Esophagus (tissue), 2 donors: ENCODE data around the gene TENM4. TPM values are rescaled to one million over a fixed set of nuclear protein-coding genes. Genes with fewer than 3 reads are reported as not detected.

ENCODE experiments used
- H3K27ac ChIP-seq, 2 donors: one replicate each; pipeline ENCODE4 v1.5.1; 2013; ENCODE audit warnings: low read depth in 2 of 2, mild to moderate bottlenecking in 2 of 2, inconsistent platforms in 1 of 2, low read length in 1 of 2, moderate library complexity in 1 of 2
- H3K27me3 ChIP-seq, 2 donors: one replicate each; pipeline ENCODE4 v1.6.1; 2013; ENCODE audit warnings: low read length in 2 of 2, control low read depth in 1 of 2, mild to moderate bottlenecking in 1 of 2; ENCODE audit not compliant: insufficient read depth in 2 of 2, control insufficient read depth in 1 of 2
- H3K36me3 ChIP-seq, 2 donors: one replicate each; pipeline ENCODE4 v1.6.1; 2013; ENCODE audit warnings: low read length in 1 of 2; ENCODE audit not compliant: control insufficient read depth in 2 of 2, insufficient read depth in 2 of 2
- H3K4me1 ChIP-seq, 2 donors: one replicate each; pipeline ENCODE4 v1.6.1; 2013; ENCODE audit warnings: low read length in 1 of 2; ENCODE audit not compliant: control insufficient read depth in 2 of 2, insufficient read depth in 2 of 2
- H3K4me3 ChIP-seq, 2 donors: one replicate each; pipeline ENCODE4 v1.5.1; 2013; ENCODE audit warnings: low read length in 2 of 2, mild to moderate bottlenecking in 2 of 2, low read depth in 1 of 2, moderate library complexity in 1 of 2
- H3K9me3 ChIP-seq, 2 donors: one replicate each; pipeline ENCODE4 v1.6.1; 2013; ENCODE audit warnings: mild to moderate bottlenecking in 2 of 2, low read depth in 1 of 2, low read length in 1 of 2, moderate library complexity in 1 of 2; ENCODE audit not compliant: control insufficient read depth in 2 of 2, insufficient read depth in 1 of 2
- WGBS, 2 donors: extraction: QIAGEN DNeasy Blood & Tissue Kit; methylation state at CpG; one replicate each; pipeline ENCODE4 v1.1.7; 2013; 5-methylcytosine and 5-hydroxymethylcytosine counted together
- polyA plus RNA-seq, 2 donors: library from polyadenylated mRNA; stranded (reverse); fragments of 200-250 nt; gene quantifications; one replicate each; pipeline ENCODE4 v1.2.3, GENCODE V29; 2013
- donor health status: healthy with polysubstance abuse.
- donor health status: Bipolar disorder and iron deficiency.

The TENM4 gene
- polyA plus RNA-seq, 2 donors, result 1.3 to 4.1 TPM

DNA sequence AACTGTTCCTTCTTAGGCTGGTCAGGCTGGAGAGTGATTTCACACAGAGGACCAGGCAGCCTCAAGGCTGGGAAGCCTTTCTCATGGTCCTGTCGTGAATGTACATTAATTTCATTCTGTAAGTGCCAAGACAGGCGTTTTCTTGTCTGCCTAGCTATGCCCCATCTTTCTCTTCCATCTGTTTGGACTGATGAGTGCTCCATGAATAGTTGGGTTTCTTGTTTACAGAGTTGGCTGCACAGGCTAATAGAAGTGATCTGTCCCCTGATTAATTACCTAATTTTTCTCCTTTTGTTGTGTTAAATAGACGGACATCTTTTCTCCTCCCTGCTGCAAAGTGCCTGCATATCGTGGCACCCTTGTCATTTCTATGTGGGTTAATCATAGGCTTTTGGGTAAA lies 730.4 kb downstream of the TENM4 start:
- no peaks in the 10 kb centered on the region for H3K36me3 ChIP-seq
- H3K4me1 ChIP-seq, result no peaks in the 10 kb centered on the region
- no peaks in the 10 kb centered on the region for H3K27me3 ChIP-seq
- H3K27ac ChIP-seq, result no peak overlapping the region
- WGBS, 2 donors, result 67 to 74% methylated on average over 4 of the region's 4 CpGs
- no peak overlapping the region for H3K4me3 ChIP-seq
- no peaks in the 10 kb centered on the region for H3K9me3 ChIP-seq

DNA sequence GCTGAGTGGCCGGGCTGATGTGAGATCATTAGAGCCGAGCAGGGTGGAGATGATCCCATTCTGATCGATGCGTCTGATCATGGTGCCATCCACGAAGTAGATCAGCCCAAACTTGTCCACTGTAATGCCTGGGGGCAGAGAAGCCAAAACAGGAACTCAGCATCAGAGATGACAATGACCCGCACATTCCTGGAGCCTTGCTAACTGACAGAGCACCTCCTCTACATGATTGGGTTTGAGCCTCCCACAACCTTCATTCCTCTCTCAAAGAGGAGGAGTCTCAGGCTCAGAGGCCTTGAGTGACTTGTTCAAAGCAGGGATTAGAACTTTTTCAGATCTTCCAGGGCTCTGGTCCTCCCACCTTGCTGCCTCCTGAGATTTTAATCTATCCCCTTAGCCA lies 732.4 kb downstream of the TENM4 start:
- Histone ChIP-seq H3K9me3 (no peaks in the 10 kb centered on the region), H3K4me3 (no peak overlapping the region), H3K36me3 (no peaks in the 10 kb centered on the region), H3K27ac (no peak overlapping the region), H3K27me3 (no peaks in the 10 kb centered on the region), H3K4me1 (no peaks in the 10 kb centered on the region)
- 55 to 75% methylated on average over 6 of the region's 6 CpGs for WGBS, 2 donors

DNA sequence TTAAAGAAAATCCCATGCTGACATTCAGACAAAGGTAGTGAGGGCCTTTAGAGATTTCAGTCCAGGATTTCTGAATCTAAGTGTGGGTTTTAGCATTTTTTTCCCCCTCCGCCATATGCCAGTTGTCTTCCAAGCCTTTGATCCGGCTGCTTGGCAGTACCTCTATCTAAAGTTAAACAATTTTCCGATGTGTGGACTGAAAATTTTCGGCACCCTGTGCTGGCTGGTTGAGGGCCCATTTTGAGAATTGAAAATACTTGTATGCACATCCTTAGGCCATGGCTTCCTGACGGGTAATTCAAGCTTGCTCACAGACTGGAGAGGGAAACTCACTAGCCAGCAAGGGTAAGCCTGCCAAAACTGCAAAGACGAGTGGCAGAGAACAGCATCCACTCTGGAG lies 734.3 kb downstream of the TENM4 start:
- Histone ChIP-seq H3K27ac (no peak overlapping the region), H3K36me3 (no peaks in the 10 kb centered on the region), H3K4me3 (no peak overlapping the region), H3K4me1 (no peaks in the 10 kb centered on the region), H3K9me3 (no peaks in the 10 kb centered on the region), H3K27me3 (no peaks in the 10 kb centered on the region)
- WGBS, 2 donors, result 84 to 86% methylated on average over 6 of the region's 6 CpGs

- Histone ChIP-seq H3K4me3 (no peak overlapping the region), H3K27ac (no peak overlapping the region), H3K27me3 (no peaks in the 10 kb centered on the region), H3K9me3 (no peaks in the 10 kb centered on the region), H3K4me1 (no peaks in the 10 kb centered on the region), H3K36me3 (no peaks in the 10 kb centered on the region)
- 89 to 91% methylated on average over 8 of the region's 8 CpGs for WGBS, 2 donors
Measured at GRCh38 chr11:78704811-78705210, 736.0 kb downstream of the TENM4 start.

DNA sequence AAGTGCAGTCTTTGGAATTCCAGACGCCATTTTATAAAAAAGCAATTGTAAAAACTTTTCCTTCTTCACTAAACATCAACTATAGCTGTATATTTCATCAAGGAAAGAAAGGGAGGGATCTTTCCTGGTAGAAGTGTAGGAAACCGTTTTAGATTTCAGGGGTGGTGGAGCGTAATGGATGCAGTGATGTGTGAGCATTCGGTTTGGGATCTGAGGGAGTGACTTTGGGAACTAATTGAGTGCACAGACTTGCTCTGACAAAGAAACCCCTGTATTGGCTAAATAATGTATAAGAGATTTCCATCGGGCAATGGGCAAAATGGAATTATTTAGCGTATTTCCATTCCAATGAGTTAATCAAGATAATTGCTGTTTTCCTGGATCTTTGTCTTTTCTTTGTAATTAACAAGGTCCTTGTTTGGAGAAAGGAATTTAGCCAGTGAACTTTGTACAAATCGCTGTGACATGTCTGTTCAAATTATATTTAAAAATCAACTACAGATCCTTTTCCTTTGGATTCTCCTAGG lies 741.2 kb downstream of the TENM4 start:
- H3K4me3 ChIP-seq, result no peak overlapping the region
- no peaks in the 10 kb centered on the region for H3K36me3 ChIP-seq
- no peaks in the 10 kb centered on the region for H3K27me3 ChIP-seq
- H3K27ac ChIP-seq, result no peak overlapping the region
- H3K9me3 ChIP-seq, result no peaks in the 10 kb centered on the region
- 86 to 92% methylated on average over 7 of the region's 7 CpGs for WGBS, 2 donors
- H3K4me1 ChIP-seq, result no peaks in the 10 kb centered on the region

DNA sequence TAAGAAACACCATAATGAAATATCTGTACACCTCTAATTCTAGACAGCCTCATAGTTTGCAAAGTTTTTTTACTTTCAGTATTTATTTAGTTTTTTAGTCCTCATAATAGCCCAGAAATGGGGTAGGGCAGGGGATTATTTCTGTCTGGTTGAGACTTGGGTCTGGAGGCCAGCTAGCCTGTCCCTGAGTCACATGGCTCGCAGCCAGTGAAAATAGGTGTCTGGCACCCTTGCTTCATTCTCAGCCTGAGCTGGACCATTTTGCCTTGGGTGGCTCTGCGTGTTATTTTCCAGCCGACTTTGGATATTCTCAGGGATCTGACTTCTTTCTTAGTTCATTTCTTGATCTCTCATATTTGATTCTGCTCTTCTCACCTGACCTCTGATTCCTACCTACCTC lies 742.2 kb downstream of the TENM4 start:
- H3K27me3 ChIP-seq, result no peaks in the 10 kb centered on the region
- peaks cover 0 to 3% of the 10 kb centered on the region in 2 donors for H3K4me1 ChIP-seq
- no peaks in the 10 kb centered on the region for H3K9me3 ChIP-seq
- no peak overlapping the region for H3K4me3 ChIP-seq
- 66 to 70% methylated on average over 3 of the region's 3 CpGs for WGBS, 2 donors
- H3K27ac ChIP-seq, result no peak overlapping the region
- no peaks in the 10 kb centered on the region for H3K36me3 ChIP-seq

- WGBS, 2 donors, result 80 to 86% methylated on average over 7 of the region's 7 CpGs
- Histone ChIP-seq H3K36me3 (no peaks in the 10 kb centered on the region), H3K27ac (no peak overlapping the region)
Measured at GRCh38 chr11:78696177-78696576, 744.7 kb downstream of the TENM4 start.

DNA sequence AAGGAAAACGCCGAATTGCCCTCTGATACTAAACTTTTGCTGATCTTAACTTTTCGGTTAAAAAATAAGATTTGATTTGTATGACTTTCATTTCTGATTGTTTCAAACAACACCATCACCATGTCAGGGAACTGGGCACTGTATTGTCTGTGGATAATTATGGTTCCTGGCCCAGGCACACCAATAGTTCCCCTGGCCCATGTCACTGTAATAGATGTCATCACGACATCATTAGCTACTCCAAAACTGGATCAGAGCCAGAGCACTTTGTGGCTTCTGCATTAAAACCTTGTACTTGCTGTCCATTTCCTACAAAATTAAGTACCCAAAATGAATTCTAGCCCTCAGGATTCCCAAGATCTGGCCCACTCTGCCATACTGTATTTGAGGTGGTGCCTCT lies 746.7 kb downstream of the TENM4 start:
- Histone ChIP-seq H3K27ac (no peak overlapping the region), H3K4me1 (peaks cover 0 to 3% of the 10 kb centered on the region in 2 donors), H3K9me3 (no peaks in the 10 kb centered on the region), H3K4me3 (no peak overlapping the region), H3K36me3 (no peaks in the 10 kb centered on the region), H3K27me3 (no peaks in the 10 kb centered on the region)
- WGBS, 2 donors, result 86 to 89% methylated on average over 4 of the region's 4 CpGs

More at GRCh38 chr11:78696177-78696576, 744.7 kb downstream of the TENM4 start:
- Histone ChIP-seq H3K4me1 (peaks cover 0 to 3% of the 10 kb centered on the region in 2 donors), H3K9me3 (no peaks in the 10 kb centered on the region), H3K27me3 (no peaks in the 10 kb centered on the region), H3K4me3 (no peak overlapping the region)

GRCh38 chr11:78691215-78691614 lies 749.6 kb downstream of the TENM4 start:
- Histone ChIP-seq H3K27ac (no peak overlapping the region), H3K4me3 (no peak overlapping the region), H3K9me3 (no peaks in the 10 kb centered on the region), H3K4me1 (peaks cover 0 to 3% of the 10 kb centered on the region in 2 donors), H3K27me3 (no peaks in the 10 kb centered on the region), H3K36me3 (no peaks in the 10 kb centered on the region)
- 67 to 72% methylated on average over 2 of the region's 2 CpGs for WGBS, 2 donors

DNA sequence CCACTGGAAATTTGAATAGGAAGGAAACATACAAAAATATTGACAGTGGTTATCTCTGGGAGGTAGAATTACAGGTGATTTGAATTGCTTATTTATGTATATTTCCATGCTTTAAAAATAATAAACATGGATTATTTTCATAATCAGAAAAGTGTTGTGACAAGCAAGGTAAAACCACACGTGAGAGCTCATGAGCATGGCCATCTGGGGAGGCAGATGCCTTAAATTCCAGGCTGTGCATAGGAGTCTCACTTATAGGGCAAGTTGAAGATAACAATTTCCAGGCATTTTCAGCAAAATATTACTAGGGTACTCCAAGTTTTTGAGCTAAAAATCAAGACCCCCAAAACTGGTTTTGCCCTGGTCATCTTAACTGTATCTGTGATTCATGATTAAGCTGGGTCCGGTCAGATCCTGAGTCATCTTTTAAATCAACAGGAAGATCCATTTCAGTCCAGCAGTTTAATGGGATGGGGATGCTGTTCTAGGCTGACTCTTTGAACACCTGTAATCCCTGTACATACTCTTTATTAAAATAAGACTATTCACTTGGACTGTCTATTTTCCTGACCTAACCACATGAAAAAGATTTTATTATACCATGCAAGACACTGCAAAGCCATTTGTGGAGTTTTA lies 750.4 kb downstream of the TENM4 start:
- Histone ChIP-seq H3K4me3 (no peak overlapping the region), H3K27me3 (no peaks in the 10 kb centered on the region), H3K9me3 (no peaks in the 10 kb centered on the region), H3K4me1 (peaks cover 0 to 3% of the 10 kb centered on the region in 2 donors), H3K36me3 (no peaks in the 10 kb centered on the region), H3K27ac (no peak overlapping the region)
- WGBS, 2 donors, result 80 to 83% methylated on average over 2 of the region's 2 CpGs
